ENCODE measurements around the gene PNPLA7.
A peak's percentile ranks its signal among the peaks of the same experiment; 100 is the strongest.

The PNPLA7 gene

GRCh38 chr9:137432687-137433348 is 117.4 kb downstream of the PNPLA7 start:
- TF ChIP-seq, protein P1, sequence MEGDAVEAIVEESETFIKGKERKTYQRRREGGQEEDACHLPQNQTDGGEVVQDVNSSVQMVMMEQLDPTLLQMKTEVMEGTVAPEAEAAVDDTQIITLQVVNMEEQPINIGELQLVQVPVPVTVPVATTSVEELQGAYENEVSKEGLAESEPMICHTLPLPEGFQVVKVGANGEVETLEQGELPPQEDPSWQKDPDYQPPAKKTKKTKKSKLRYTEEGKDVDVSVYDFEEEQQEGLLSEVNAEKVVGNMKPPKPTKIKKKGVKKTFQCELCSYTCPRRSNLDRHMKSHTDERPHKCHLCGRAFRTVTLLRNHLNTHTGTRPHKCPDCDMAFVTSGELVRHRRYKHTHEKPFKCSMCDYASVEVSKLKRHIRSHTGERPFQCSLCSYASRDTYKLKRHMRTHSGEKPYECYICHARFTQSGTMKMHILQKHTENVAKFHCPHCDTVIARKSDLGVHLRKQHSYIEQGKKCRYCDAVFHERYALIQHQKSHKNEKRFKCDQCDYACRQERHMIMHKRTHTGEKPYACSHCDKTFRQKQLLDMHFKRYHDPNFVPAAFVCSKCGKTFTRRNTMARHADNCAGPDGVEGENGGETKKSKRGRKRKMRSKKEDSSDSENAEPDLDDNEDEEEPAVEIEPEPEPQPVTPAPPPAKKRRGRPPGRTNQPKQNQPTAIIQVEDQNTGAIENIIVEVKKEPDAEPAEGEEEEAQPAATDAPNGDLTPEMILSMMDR (IDR thresholded peaks at IDR 0.05; ENCODE audit: extremely low read depth, insufficient read depth, missing control alignments), result no peak
- DNase-seq (ENCODE audit: low spot score), result no peak
- in situ Hi-C loops (cut with MboI; ENCODE audit: low pct_unique_long_range_greater_than_20kb, low sequenced_read_pairs, unreplicated experiment), result no loop called here

GRCh38 chr9:137431416-137431931 is 118.7 kb downstream of the PNPLA7 start:
- in situ Hi-C loops (cut with MboI; ENCODE audit: low pct_unique_long_range_greater_than_20kb, low sequenced_read_pairs, unreplicated experiment), result no loop called here

GRCh38 chr9:137430723-137431415 is 119.3 kb downstream of the PNPLA7 start:
- in situ Hi-C loops (cut with MboI; ENCODE audit: low pct_unique_long_range_greater_than_20kb, low sequenced_read_pairs, unreplicated experiment), result no loop called here
- no peak for DNase-seq (ENCODE audit: low spot score)
- TF ChIP-seq, protein P1 (IDR thresholded peaks at IDR 0.05; ENCODE audit: extremely low read depth, insufficient read depth, missing control alignments), result no peak

More at GRCh38 chr9:137431416-137431931, 118.7 kb downstream of the PNPLA7 start:
- TF ChIP-seq, protein P1 (IDR thresholded peaks at IDR 0.05; ENCODE audit: extremely low read depth, insufficient read depth, missing control alignments), result no peak
- DNase-seq (ENCODE audit: low spot score), result no peak

DNA sequence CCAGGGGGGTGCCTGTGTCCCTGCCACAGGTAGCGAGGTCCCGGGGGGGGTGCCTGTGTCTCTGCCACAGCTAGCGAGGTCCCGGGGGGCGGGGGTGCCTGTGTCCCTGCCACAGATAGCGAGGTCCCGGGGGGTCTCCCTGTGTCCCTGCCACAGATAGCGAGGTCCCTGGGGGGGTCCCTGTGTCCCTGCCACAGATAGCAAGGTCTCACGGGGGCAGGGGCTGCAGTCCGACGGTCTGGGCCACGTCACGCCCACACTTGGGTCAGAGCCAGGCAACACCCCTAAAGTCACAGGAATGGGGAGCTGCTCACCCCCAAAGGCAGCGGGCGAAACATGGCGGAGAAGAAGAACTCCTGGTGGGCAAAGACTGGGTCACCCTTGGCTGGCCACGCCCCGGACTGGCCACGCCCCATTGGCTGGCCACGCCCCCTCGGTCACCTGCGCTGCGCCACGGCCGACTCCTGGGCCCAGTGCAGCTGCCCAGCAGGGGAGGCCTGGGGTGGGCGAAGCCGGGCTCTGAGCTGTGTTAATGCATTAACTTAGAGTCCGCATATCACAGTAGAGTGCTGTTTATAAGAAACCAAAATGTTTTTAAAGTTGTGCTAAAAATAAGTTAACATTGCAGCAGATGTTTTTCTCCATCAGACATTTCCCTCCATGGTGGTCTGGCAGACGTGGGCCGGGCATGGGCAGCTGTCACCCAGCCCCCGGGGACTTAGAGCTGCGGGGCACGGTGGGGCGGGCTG is 120.1 kb downstream of the PNPLA7 start:
- TF ChIP-seq, protein P1 (IDR thresholded peaks at IDR 0.05; ENCODE audit: extremely low read depth, insufficient read depth, missing control alignments), result no peak
- DNase-seq (ENCODE audit: low spot score), result peak; percentile 81
- in situ Hi-C loops (cut with MboI; ENCODE audit: low pct_unique_long_range_greater_than_20kb, low sequenced_read_pairs, unreplicated experiment), result no loop called here

- TF ChIP-seq, protein P1 (IDR thresholded peaks at IDR 0.05; ENCODE audit: extremely low read depth, insufficient read depth, missing control alignments), result no peak
- in situ Hi-C loops (cut with MboI; ENCODE audit: low pct_unique_long_range_greater_than_20kb, low sequenced_read_pairs, unreplicated experiment), result no loop called here
- no peak for DNase-seq (ENCODE audit: low spot score)
Observed at GRCh38 chr9:137429546-137429890, 120.7 kb downstream of the PNPLA7 start.

DNA sequence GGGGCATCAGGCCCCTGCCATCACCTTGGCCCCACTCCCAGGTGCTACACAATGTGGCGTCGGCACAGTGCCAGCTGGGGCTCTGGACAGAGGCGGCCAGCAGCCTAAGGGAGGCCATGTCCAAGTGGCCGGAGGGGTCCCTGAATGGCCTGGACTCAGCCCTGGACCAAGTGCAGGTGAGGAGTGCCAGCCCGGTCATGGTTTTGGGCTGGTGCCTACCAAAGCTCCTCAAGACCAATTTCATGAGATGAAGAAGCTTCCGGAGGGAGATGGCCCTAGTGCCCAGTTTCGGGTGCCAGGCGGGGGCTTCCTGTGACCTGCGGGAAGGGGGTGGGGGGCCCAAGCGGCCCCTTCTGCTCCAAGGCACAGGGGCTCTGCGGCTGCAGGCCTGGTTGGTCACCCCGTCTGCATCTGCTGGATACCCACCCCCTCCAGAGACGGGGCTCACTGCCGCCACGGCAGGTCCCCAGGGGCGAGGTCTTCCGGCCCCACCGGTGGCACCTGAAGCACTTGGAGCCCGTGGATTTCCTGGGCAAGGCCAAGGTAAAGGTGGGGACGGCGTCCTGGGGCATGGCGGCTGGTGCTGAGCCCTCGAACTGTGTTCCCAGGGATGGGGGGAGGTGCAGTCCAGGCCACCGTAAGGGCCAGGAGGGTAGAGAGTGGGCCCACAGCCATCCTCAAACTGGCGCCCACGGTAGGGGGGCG is 121.2 kb downstream of the PNPLA7 start:
- DNase-seq (ENCODE audit: low spot score), result no peak
- in situ Hi-C loops (cut with MboI; ENCODE audit: low pct_unique_long_range_greater_than_20kb, low sequenced_read_pairs, unreplicated experiment), result no loop called here
- TF ChIP-seq, protein P1 (IDR thresholded peaks at IDR 0.05; ENCODE audit: extremely low read depth, insufficient read depth, missing control alignments), result no peak

Measured in GM13977 (cell line).